Measurements from ENCODE around the gene SCRN2.

DNA sequence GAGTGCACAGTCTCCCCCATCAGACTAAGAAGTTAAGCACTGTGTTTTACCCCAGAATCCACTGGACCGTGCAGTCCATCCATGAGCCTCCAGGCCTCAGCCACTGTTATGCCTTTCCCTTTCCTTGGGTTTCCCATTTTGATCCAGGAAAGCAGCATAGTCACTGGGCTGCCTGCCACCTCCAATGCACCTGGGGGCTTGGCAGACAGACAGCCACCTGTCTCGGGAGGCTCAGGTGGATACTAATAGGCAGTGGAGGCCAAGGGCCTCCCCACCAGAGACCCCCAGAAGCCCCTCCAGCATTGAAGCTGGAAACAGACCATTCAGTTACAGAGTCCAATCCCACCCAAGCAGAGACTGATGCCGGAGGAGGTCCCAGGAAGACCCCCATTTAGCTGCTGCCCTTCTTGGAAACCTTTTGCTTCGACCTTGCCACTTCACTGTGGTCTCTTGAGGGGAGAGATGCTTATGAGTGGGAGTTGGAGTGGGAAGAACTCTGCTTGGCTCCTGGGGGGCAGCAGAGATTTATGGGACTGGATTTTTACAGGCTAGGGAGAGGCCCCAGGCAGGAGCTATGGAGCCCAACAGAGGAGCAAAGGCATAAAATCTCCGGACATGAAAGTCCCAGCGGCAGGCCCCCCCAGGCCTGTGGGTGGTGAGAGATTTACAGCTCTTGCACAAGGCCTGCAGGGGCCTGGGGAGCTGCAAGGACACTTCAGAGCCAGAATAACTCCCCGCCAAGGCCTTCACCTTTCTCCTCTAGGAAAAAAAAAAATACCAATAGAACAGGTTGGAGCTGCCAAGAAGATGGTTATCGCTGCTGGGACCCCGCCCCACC is 42.7 kb upstream of the SCRN2 start:
- TF ChIP-seq, protein P1, sequence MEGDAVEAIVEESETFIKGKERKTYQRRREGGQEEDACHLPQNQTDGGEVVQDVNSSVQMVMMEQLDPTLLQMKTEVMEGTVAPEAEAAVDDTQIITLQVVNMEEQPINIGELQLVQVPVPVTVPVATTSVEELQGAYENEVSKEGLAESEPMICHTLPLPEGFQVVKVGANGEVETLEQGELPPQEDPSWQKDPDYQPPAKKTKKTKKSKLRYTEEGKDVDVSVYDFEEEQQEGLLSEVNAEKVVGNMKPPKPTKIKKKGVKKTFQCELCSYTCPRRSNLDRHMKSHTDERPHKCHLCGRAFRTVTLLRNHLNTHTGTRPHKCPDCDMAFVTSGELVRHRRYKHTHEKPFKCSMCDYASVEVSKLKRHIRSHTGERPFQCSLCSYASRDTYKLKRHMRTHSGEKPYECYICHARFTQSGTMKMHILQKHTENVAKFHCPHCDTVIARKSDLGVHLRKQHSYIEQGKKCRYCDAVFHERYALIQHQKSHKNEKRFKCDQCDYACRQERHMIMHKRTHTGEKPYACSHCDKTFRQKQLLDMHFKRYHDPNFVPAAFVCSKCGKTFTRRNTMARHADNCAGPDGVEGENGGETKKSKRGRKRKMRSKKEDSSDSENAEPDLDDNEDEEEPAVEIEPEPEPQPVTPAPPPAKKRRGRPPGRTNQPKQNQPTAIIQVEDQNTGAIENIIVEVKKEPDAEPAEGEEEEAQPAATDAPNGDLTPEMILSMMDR (IDR thresholded peaks at IDR 0.05) = no peak
- no peak for TF ChIP-seq POLR2A (IDR thresholded peaks at IDR 0.05)
- no peak for TF ChIP-seq POLR2AphosphoS5 (IDR thresholded peaks at IDR 0.05)
